ENCODE data around the gene CRB1.
A peak's percentile ranks its signal among the peaks of the same experiment; 100 is the strongest.

Gene CRB1

GRCh38 chr1:197302775-197303174 is 34.7 kb downstream of the CRB1 start:
- DNase-seq (ENCODE audit: low spot score) (peak; percentile 18), FAIRE-seq (peak; percentile 86)

GRCh38 chr1:197303463-197303862 is 35.4 kb downstream of the CRB1 start:
- no peak for DNase-seq (ENCODE audit: low spot score)
- FAIRE-seq: no peak

- DNase-seq (ENCODE audit: low spot score) (no peak), FAIRE-seq (no peak)
Measured at GRCh38 chr1:197304638-197305200, 36.7 kb downstream of the CRB1 start.

- FAIRE-seq: no peak
Measured at GRCh38 chr1:197305925-197306324, 37.9 kb downstream of the CRB1 start.

GRCh38 chr1:197306381-197307062 is 38.5 kb downstream of the CRB1 start:
- DNase-seq (ENCODE audit: low spot score) (no peak), FAIRE-seq (peak; percentile 22)

More at GRCh38 chr1:197305925-197306324, 37.9 kb downstream of the CRB1 start:
- no peak for DNase-seq (ENCODE audit: low spot score)

- DNase-seq (ENCODE audit: low spot score): no peak
- peak; percentile 8 for FAIRE-seq
Measured at GRCh38 chr1:197307136-197307535, 39.1 kb downstream of the CRB1 start.

GRCh38 chr1:197307551-197307950 is 39.5 kb downstream of the CRB1 start:
- DNase-seq (ENCODE audit: low spot score) (peak; percentile 47), FAIRE-seq (peak; percentile 90)

GRCh38 chr1:197311081-197311480 is 43.0 kb downstream of the CRB1 start:
- DNase-seq (ENCODE audit: low spot score) (no peak), FAIRE-seq (no peak)

GRCh38 chr1:197312163-197312562 is 44.1 kb downstream of the CRB1 start:
- no peak for FAIRE-seq

GRCh38 chr1:197313713-197314112 is 45.7 kb downstream of the CRB1 start:
- FAIRE-seq (peak; percentile 59), DNase-seq (ENCODE audit: low spot score) (no peak)

More at GRCh38 chr1:197312163-197312562, 44.1 kb downstream of the CRB1 start:
- DNase-seq (ENCODE audit: low spot score): no peak

GRCh38 chr1:197314682-197315081 is 46.6 kb downstream of the CRB1 start:
- DNase-seq (ENCODE audit: low spot score) (no peak), FAIRE-seq (no peak)

- FAIRE-seq: no peak
- DNase-seq (ENCODE audit: low spot score): no peak
Measured at GRCh38 chr1:197319631-197320030, 51.6 kb downstream of the CRB1 start.

- peak; percentile 23 for FAIRE-seq
- DNase-seq (ENCODE audit: low spot score): peak; percentile 64
Measured at GRCh38 chr1:197320991-197321531, 53.0 kb downstream of the CRB1 start.

- DNase-seq (ENCODE audit: low spot score) (no peak), FAIRE-seq (no peak)
Measured at GRCh38 chr1:197321811-197322210, 53.8 kb downstream of the CRB1 start.

GRCh38 chr1:197327776-197328364 is 59.8 kb downstream of the CRB1 start:
- peak; percentile 53 for FAIRE-seq
- no peak for DNase-seq (ENCODE audit: low spot score)

- DNase-seq (ENCODE audit: low spot score) (no peak), FAIRE-seq (no peak)
Measured at GRCh38 chr1:197330213-197330612, 62.2 kb downstream of the CRB1 start.

- DNase-seq (ENCODE audit: low spot score) (no peak), FAIRE-seq (no peak)
Measured at GRCh38 chr1:197331565-197331964, 63.5 kb downstream of the CRB1 start.

- no peak for FAIRE-seq
Measured at GRCh38 chr1:197333041-197333440, 65.0 kb downstream of the CRB1 start.

GRCh38 chr1:197336571-197336970 is 68.5 kb downstream of the CRB1 start:
- DNase-seq (ENCODE audit: low spot score): no peak
- no peak for FAIRE-seq

More at GRCh38 chr1:197333041-197333440, 65.0 kb downstream of the CRB1 start:
- DNase-seq (ENCODE audit: low spot score): no peak

- no peak for FAIRE-seq
- no peak for DNase-seq (ENCODE audit: low spot score)
Measured at GRCh38 chr1:197339106-197340060, 71.3 kb downstream of the CRB1 start.

- DNase-seq (ENCODE audit: low spot score) (no peak), FAIRE-seq (no peak)
Measured at GRCh38 chr1:197341626-197342025, 73.6 kb downstream of the CRB1 start.

Data from RCC 7860 (cell line).